Tibial artery (tissue), 4 donors: ENCODE measurements around the gene SNX7.

ENCODE experiments used
- DNase-seq, 2 donors: peaks; one replicate each; pipeline ENCODE4 v3.0.0-alpha.2; 2019
- H3K27ac ChIP-seq, 2 donors: fragments of 200-600 bp; sonication (generic) in 1 of 2; 1 replicate in 1 of 2; 2 replicates in 1 of 2; pipeline ENCODE4 v1.5.1; 2018 to 2019; ENCODE audit warnings: mild to moderate bottlenecking in 1 of 2
- H3K27me3 ChIP-seq, 2 donors: fragments of 200-600 bp; sonication (generic) in 1 of 2; one replicate each; pipeline versions ENCODE4 v1.5.1 to v1.6.0; 2016 to 2019
- H3K36me3 ChIP-seq, 3 donors: fragments of 200-600 bp; sonication (generic) in 2 of 3; one replicate each; pipeline ENCODE4 v1.5.1; 2016 to 2019; ENCODE audit warnings: mild to moderate bottlenecking in 2 of 3
- H3K4me1 ChIP-seq, 4 donors: fragments of 200-600 bp; sonication (generic) in 2 of 4; 1 replicate in 3 of 4; 2 replicates in 1 of 4; pipeline ENCODE4 v1.5.1; 2016 to 2019
- H3K4me3 ChIP-seq, 2 donors: fragments of 200-600 bp; sonication (generic) in 1 of 2; 1 replicate in 1 of 2; 2 replicates in 1 of 2; pipeline ENCODE4 v1.5.1; 2018 to 2019; ENCODE audit warnings: mild to moderate bottlenecking in 2 of 2
- H3K9me3 ChIP-seq, 3 donors: fragments of 200-600 bp; sonication (generic) in 1 of 3; one replicate each; pipeline ENCODE4 v1.5.1; 2016 to 2019
- intact Hi-C: fragments of 100-400 bp; cut with DNase I; formaldehyde crosslinking; loops from one replicate; pipeline ENCODE4 v1.15.0; 2023; ENCODE audit warnings: low total_unique reads
- TF ChIP-seq, protein P1 (sequence below), 2 experiments: fragments of 200-600 bp in 1 of 2; fragments of 450-650 bp in 1 of 2; IDR thresholded peaks; one replicate each; pipeline ENCODE4 v1.5.1; 2017 to 2019; ENCODE audit warnings: antibody characterized with exemption in 2 of 2, mild to moderate bottlenecking in 1 of 2, moderate library complexity in 1 of 2

The SNX7 gene, protein sequence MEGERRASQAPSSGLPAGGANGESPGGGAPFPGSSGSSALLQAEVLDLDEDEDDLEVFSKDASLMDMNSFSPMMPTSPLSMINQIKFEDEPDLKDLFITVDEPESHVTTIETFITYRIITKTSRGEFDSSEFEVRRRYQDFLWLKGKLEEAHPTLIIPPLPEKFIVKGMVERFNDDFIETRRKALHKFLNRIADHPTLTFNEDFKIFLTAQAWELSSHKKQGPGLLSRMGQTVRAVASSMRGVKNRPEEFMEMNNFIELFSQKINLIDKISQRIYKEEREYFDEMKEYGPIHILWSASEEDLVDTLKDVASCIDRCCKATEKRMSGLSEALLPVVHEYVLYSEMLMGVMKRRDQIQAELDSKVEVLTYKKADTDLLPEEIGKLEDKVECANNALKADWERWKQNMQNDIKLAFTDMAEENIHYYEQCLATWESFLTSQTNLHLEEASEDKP

DNA sequence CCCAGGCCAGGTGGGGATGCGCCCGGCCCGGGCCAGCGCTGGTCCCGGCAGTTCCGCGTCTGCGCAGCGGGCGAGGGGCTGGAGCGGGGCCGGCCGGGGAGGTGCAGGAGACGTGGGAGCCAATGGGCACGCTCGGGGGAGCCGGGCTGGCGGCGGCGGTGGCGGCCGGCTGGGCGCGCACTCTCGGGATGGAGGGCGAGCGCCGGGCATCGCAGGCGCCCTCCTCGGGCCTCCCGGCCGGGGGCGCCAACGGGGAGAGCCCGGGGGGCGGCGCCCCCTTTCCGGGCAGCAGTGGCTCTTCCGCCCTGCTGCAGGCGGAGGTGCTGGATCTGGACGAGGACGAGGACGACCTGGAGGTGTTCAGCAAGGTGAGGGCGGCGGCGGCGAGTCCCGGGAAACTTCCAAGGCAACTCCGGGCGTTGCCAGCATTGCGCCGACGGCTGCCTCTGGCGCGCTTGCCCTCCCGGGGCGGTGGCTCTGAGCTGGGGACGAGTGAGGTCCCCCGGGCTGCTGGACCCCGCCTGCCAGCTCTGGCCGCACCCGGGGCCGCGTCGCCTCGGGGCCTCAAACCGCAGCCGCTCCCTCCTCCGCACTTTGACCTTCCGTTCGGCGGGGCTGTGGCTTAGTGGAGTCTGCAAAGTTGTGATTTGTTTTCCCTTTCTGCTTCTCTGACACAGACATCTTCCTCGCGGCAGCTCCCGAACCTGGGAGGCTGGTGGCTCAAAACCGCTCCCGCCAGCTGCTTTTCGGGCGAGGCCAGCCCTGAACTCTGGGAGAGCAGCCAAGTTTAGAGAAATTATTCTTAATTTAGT lies at the start of gene SNX7:
TSS of gene SNX7 (plus strand) at position 178 of the 812 bp plus-strand sequence. CDS start at position 189, 11 bp downstream.
- H3K9me3 ChIP-seq = no peaks in the 10 kb centered on the region
- no peaks in the 10 kb centered on the region for H3K36me3 ChIP-seq
- H3K27me3 ChIP-seq = no peaks in the 10 kb centered on the region
- TF ChIP-seq, protein P1, sequence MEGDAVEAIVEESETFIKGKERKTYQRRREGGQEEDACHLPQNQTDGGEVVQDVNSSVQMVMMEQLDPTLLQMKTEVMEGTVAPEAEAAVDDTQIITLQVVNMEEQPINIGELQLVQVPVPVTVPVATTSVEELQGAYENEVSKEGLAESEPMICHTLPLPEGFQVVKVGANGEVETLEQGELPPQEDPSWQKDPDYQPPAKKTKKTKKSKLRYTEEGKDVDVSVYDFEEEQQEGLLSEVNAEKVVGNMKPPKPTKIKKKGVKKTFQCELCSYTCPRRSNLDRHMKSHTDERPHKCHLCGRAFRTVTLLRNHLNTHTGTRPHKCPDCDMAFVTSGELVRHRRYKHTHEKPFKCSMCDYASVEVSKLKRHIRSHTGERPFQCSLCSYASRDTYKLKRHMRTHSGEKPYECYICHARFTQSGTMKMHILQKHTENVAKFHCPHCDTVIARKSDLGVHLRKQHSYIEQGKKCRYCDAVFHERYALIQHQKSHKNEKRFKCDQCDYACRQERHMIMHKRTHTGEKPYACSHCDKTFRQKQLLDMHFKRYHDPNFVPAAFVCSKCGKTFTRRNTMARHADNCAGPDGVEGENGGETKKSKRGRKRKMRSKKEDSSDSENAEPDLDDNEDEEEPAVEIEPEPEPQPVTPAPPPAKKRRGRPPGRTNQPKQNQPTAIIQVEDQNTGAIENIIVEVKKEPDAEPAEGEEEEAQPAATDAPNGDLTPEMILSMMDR (IDR thresholded peaks at IDR 0.05) = peak; percentile 23 to 35
- intact Hi-C loops = no loop called here
- peak within 1 kb of the TSS; percentile 82 for H3K4me3 ChIP-seq
- H3K27ac ChIP-seq = peak within 1 kb of the TSS; percentile 85 to 91
- DNase-seq = peak; percentile 79 to 91
- peaks cover 0 to 45% (median 13%) of the 10 kb centered on the region in 4 donors for H3K4me1 ChIP-seq

DNA sequence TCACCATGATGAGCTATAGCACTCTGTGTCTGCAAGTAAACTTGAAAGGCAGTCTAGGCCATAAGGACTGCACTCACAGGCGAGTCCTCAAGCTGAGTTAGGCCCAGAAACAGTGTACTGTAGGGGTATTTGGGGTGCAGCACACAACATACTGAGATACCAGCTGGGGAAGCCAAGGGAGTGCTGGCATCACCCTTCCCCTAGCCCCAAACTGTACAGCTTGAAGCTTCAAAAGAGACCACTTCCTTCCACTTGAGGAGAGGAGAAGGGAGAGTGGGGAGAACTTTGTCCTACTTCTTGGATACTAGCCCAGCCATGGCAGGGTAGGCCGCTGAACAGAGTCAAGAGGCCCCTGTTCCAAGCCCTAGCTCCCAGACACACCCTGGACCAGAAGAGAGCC lies 24.2 kb upstream of the SNX7 start:
- no peak overlapping the region for H3K27ac ChIP-seq
- no peaks in the 10 kb centered on the region for H3K9me3 ChIP-seq
- no peaks in the 10 kb centered on the region for H3K4me1 ChIP-seq
- TF ChIP-seq, protein P1 (IDR thresholded peaks at IDR 0.05) = no peak
- no peaks in the 10 kb centered on the region for H3K27me3 ChIP-seq
- no peak overlapping the region for H3K4me3 ChIP-seq
- H3K36me3 ChIP-seq = no peaks in the 10 kb centered on the region
- intact Hi-C loops = no loop called here
- no peak for DNase-seq

DNA sequence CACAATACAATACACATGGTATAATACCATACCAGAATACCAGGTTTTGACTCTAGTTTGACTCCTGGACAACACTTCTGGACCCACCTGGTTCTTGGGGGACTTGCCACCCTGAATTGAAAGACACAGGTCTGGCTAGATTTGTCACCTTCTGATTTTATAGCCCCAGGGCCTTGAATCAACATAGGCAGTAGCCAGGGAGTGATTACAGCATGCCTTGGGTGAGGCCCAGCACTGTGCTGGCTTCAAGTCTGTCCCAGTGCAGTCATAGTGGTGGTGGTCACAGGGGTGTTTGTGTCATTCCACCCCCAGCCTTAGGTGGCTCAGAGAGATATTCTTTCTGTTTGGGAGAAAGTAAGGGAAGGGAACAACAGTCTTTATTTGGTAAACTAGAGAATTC lies 23.3 kb upstream of the SNX7 start:
- no peak for DNase-seq
- Histone ChIP-seq H3K4me1 (no peaks in the 10 kb centered on the region), H3K9me3 (no peaks in the 10 kb centered on the region), H3K36me3 (no peaks in the 10 kb centered on the region), H3K27ac (no peak overlapping the region), H3K27me3 (no peaks in the 10 kb centered on the region), H3K4me3 (no peak overlapping the region)
- intact Hi-C loops = no loop called here
- TF ChIP-seq, protein P1 (IDR thresholded peaks at IDR 0.05) = no peak

DNA sequence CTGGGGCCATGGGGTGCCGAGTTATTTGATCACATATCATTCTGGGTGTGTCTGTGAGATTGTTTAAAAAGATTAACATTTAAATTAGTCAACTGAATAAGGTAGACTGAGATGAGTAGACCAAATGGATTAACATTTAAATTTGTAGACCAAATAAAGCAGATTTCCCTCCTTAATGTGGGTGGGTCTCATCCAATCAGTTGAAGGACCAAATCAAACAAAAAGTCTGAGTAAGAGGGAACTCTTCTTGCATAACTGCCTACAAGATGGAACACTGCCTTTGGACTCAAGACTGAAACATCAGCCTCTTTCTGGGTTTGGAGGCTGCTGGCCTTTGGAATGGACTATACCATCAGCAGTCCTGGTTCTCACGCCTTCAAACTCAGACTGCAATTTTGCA lies 17.0 kb upstream of the SNX7 start:
- no peaks in the 10 kb centered on the region for H3K36me3 ChIP-seq
- TF ChIP-seq, protein P1 (IDR thresholded peaks at IDR 0.05) = no peak
- intact Hi-C loops = no loop called here
- no peak for DNase-seq
- H3K27ac ChIP-seq = no peak overlapping the region
- H3K9me3 ChIP-seq = no peaks in the 10 kb centered on the region
- H3K4me3 ChIP-seq = no peak overlapping the region
- H3K4me1 ChIP-seq = no peaks in the 10 kb centered on the region
- H3K27me3 ChIP-seq = no peaks in the 10 kb centered on the region

DNA sequence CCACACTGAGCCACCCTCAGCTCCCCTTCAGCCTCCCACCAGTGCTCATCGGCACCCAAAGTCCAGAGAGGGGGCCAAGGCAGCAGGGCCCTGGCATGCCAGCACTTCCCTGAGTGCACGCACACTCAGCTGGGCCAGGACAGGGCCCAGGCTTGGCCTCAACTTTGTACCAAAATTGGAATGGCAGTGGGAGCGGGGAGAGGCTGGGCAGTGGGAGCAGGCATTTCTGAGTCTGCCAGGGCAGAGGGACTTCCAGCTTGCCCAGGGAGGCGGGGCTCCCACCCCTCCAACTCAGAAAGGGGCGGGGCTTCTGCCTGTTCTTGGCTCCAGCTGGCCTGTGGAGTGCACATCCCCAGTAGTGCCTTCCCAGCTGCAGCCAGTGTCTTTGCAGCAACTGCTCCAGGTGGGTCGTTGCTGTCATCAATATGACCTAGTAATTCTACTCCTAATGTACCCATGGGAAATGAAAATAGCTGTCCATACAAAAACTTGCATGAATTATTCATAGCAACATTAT lies 10.3 kb upstream of the SNX7 start:
- H3K36me3 ChIP-seq = no peaks in the 10 kb centered on the region
- no peak overlapping the region for H3K4me3 ChIP-seq
- H3K27ac ChIP-seq = no peak overlapping the region
- no peaks in the 10 kb centered on the region for H3K4me1 ChIP-seq
- no peaks in the 10 kb centered on the region for H3K9me3 ChIP-seq
- TF ChIP-seq, protein P1 (IDR thresholded peaks at IDR 0.05) = no peak
- intact Hi-C loops = no loop called here
- H3K27me3 ChIP-seq = no peaks in the 10 kb centered on the region
- DNase-seq = no peak
